Stimulated activated CD4-positive, alpha-beta T cell treated with anti-CD3 and anti-CD28 coated beads, Interleukin-15, amount 100 ng/mL, for 1 hour (primary cell): ENCODE results near the gene TBCK.

Experiments
- DNase-seq, 2 donors: peaks; one replicate each; pipeline ENCODE4 v3.0.0-alpha.2; 2020; ENCODE audit warnings: low read depth in 1 of 2, low spot score in 1 of 2

TBCK gene

DNA sequence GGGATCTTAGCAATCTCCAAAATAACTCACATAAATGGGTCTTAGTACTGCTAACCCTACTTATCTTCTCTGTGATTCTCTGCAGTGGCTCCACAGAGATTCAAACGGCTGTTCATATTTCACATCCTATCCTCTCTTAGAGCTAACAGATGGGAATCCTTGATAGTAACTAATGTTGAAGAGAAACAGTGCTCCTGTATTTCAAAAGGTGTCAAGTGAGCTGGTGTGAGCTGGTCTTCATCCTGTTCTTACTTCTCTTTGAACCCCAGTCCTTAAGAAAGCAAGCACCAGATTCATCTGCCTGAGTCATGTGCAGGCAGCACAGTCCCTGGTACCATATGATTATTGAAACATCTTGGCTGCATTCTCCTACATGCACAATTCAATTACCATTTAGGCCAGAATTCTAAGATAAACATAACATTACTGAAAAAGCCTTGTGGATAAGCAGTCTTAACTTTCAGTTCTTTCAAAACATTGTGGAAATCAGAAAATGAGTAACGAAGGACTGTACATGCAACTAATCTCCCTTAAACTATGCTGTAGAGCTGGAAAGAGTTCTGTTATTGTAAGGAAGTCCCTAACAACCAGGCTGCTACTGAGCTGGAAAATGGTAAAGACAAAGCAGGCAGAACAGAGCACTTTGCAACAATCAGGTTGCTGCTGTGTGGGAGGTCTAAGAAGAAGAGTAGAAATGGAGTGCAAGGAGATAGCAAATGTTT lies 267.6 kb downstream of the TBCK start:
- DNase-seq, result no peak

DNA sequence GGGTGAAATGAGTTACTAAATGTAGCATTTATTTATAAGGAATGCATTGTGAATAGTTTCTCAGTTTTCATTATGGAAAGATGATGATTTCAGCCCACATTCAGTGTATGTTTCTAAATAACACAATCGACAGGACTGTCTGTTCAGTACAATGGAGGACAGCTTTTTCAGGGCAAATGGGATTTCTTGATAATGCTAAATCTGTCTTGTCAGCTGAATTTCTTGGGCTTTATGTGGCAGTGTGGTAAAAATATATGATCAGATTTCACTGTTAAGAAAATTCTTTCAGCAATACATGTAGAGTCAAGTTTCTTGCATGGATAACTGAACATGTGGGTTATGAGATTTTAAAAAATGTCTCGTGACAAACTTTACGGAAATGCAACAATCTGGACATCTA lies 269.9 kb downstream of the TBCK start:
- DNase-seq, result no peak

- no peak for DNase-seq
Observed at GRCh38 chr4:106041294-106042002, 274.6 kb downstream of the TBCK start.

- DNase-seq, result no peak
Observed at GRCh38 chr4:106039796-106040195, 276.2 kb downstream of the TBCK start.

DNA sequence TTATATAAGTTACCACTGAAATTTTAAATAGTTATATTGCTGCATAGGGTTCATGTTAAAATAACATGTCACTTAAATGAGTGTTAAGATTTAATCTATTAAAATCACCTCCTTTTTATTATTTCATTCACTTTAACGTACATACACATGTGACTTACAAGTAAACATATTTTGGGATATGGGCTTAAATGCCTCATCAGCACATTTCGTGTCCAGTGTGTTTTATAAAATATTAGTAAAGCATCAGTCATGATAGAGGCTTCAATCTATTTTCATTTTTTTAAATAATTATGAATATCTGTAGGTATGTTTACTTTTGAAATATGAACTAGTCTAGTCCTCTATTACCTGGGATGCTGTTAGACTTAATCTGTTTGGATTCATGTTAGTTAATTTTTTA lies 277.1 kb downstream of the TBCK start:
- DNase-seq, result no peak

GRCh38 chr4:106038012-106038411 lies 278.0 kb downstream of the TBCK start:
- DNase-seq, result no peak

DNA sequence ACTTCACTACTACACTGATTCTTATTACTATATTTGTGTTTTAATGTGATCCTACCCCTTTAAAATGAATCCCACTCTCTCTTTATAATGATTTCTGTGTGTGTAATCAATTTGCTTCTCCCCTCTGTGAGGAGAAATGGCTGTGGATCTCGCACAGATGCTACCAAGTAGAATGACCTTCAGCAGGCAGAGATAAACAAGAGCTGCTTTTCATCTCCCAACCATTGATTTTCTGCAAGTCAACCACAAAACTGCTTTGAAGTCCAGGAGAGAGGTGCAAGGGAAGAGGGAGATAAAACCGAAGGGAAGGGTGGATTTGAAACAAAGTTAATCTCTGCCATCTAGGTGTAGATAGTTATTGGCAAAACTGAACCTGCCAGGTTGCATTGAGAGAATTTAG lies 279.2 kb downstream of the TBCK start:
- no peak for DNase-seq

- DNase-seq, result no peak
Observed at GRCh38 chr4:106036334-106036733, 279.7 kb downstream of the TBCK start.

- no peak for DNase-seq
Observed at GRCh38 chr4:106035204-106035603, 280.8 kb downstream of the TBCK start.

DNA sequence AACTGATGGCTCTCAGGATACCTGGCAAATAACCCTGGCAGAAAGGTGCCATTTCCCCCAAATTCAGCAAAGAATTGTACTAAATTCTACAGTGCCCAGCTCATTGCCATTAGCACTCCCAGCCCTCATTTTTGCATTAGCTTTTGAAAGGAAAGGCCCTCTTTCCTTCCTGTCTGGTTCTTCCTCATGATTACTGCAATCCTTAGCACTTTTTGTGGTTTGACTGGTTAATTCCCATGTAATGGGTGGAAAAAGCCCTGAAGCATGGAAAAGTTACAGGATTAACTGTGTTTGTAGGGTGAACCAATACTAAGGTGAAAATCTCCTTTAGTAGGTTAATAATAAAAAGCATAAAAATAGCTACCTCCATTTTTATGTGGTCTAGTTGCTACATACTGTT lies 281.3 kb downstream of the TBCK start:
- no peak for DNase-seq

DNA sequence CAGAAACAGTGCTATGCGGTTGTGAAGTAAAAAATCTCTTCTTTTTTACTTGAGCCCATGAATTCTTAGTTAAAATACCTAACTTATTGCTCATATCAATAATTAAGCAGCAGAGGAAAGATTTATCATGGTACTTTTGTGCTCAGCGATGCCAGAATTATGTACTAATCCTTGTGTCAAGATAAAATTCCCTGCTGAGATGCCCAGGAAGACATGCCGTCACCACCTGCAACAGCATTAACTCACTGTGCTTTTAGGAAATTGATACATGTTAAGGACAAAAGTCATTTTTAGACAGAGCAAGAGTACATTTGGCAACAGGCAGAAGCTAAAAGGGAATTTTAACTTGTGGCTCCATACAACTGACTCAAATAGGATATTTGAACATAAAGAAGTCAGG lies 281.8 kb downstream of the TBCK start:
- no peak for DNase-seq

GRCh38 chr4:106033469-106033868 lies 282.5 kb downstream of the TBCK start:
- DNase-seq, result no peak

DNA sequence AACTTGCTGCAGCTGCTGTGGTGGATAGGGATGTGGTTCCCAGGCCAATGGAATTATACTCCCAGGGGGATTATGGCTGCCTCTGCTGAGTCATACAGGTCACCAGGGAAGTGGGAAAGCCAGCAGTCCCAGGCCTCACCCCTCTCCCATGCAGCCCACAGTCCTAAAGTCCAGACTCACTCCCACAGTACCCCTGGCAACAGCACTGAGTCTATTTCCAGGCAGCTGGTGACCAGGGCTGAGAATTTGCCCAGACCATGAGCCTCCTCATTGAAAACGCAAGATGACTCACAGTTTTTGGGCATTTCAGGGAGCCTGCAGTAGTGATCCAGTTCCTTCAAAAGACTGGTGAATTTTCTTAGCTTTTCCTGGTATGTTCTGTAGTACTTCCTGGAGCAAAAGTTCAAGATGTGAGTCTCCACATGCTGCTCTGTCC lies 283.1 kb downstream of the TBCK start:
- DNase-seq, result no peak

GRCh38 chr4:106022454-106022853 lies 293.6 kb downstream of the TBCK start:
- no peak for DNase-seq

DNA sequence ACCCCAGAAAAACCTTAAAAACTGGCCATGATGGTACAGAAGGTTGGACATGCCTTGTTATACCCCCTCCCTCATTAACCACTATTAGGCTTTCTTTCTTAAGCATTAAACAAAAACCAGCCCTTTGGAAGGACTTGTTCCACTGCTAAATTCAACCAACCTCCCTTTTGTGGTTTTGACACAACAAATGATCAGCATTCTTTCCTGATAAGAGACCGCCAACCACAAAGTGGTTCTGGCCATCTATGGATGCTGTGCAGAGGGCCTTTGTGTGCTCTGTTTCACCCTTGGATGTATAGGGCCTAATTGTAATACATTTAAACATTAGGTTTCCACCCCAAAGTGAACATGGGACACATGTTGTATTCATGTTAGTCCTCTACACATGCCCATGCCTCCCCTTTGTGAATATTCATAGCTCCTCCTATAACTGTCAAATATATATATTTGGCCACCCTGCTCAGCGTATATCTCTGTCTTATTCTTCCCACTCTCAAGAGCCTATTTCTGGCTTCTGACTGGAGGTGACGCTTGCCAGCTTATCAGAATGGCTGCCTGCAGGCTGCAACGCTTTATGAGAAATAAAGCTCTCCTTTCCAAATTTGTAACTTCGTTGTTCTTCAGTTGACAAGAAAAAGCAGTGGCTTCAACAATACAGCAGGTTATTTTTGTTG lies 294.1 kb downstream of the TBCK start:
- no peak for DNase-seq

GRCh38 chr4:106019771-106020170 lies 296.2 kb downstream of the TBCK start:
- no peak for DNase-seq

GRCh38 chr4:106017975-106018374 lies 298.0 kb downstream of the TBCK start:
- DNase-seq, result no peak

DNA sequence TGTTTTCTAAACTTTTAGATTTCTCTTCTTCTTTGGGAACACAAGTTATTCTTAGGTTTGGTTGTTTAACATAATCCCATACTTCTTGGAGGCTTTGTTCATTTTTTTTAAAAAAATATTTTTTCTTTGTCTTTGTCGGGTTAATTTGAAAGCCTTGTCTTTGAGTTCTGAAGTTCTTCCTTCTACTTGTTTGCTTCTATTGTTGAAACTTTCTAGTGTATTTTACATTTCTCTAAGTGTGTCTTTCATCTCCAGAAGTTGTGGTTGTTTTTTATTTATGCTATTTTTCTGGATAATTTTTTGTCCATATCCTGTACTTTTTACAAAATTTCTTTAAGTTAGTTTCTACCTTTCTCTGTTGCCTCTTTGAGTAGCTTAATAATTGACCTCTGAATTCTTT lies 304.6 kb downstream of the TBCK start:
- DNase-seq, result no peak

GRCh38 chr4:106010761-106011160 lies 305.2 kb downstream of the TBCK start:
- DNase-seq, result no peak

DNA sequence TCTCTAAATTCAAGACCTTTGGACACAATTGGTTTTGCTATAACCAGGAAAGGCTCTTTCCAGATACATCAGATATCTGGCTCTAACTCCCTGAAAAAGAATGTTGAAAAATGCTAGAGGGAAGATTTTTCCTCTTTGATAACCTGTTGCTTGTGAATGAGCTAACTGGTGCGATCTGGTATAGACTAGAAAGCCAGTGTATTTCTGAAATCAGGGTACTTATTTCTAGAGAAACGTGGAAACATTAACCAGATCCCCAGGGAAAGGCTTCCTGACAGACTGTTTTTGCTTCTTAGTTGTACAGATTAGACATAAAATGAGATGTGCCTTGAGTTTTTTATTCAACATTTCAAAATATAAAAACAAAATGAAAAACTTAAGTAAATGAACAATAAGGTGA lies 313.0 kb downstream of the TBCK start:
- no peak for DNase-seq

DNA sequence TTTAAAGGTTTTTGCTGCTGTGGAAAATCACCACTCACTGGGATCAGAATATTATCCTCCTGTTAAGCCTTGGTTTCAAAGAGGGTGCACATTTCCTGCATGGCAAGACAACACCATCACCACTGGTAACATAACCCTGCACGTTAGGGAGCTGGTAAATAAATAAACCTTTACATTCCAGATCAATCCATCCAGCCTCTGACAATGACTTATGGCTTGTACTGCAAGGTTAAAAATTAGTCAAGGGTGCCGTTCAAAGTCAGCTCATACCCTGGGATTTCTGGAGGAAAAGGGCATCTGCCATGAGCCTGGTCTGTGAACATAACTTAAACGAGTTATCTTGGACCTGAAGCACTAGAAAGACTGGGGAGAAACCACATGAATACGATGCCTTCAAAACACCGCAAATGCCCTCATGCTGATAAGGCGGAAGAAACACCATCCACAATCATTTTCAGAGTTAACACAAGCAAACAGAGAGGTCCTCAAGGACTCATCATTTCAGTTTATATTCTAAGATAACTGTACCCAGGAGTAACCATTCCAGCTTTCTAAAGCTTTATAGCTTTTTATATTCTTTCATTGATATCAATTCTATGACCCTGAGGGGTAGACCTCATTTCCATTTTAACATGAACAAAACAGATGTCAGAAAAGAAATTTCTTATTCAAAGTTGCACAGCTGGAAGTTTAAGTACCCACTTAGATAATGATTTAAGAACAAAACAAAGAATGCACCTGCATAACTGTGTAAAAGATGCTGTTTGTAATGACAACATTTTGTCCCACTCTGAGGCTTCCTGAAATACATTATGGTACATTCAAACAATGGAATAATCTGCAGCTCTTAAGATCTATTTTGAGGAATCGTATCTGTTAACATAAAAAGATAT lies 317.6 kb downstream of the TBCK start:
- no peak for DNase-seq
